ELR (cell line): ENCODE results near the gene ITPK1.
"Not testable (repeated sequence)": the region's sequence is repeated elsewhere in the genome, so short reads cannot be mapped to it uniquely, and the experiment has no call there.

Source experiments
- DNase-seq: peaks from one replicate; pipeline ENCODE4 v3.0.0-alpha.2; 2015; ENCODE audit warnings: low read depth

The ITPK1 gene

DNA sequence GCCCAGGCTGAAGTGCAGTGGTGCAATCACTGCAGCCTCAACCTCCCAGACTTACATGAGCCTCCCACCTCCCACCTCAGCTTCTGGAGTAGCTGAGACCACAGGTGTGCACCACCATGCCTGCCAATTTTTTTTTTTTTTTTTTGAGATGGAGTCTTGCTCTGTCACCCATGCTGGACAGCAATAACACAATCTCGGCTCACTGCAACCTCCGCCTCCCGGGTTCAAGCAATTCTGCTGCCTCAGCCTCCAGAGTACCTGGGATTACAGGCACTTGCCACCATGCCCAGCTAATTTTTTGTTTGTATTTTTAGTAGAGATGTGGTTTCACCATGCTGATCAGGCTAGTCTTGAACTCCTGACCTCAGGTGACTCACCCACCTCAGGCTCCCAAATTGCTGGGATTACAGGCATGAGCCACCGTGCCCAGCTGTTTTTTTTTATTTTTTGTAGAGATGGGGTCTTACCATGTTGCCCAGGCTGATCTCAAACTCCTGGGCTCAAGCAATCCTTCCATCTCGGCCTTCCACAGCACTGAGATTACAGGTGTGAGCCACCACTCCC is 15.6 kb upstream of the ITPK1 start:
- DNase-seq: peak; percentile 62

- DNase-seq: no peak
These were observed 13.2 kb upstream of the ITPK1 start for GRCh38 chr14:93128725-93129459.

- DNase-seq: no peak
These were observed 10.4 kb upstream of the ITPK1 start for GRCh38 chr14:93126111-93126510.

- DNase-seq: no peak
These were observed 7.1 kb upstream of the ITPK1 start for GRCh38 chr14:93122826-93123225.

- no peak for DNase-seq
These were observed 5.5 kb upstream of the ITPK1 start for GRCh38 chr14:93121030-93121834.

DNA sequence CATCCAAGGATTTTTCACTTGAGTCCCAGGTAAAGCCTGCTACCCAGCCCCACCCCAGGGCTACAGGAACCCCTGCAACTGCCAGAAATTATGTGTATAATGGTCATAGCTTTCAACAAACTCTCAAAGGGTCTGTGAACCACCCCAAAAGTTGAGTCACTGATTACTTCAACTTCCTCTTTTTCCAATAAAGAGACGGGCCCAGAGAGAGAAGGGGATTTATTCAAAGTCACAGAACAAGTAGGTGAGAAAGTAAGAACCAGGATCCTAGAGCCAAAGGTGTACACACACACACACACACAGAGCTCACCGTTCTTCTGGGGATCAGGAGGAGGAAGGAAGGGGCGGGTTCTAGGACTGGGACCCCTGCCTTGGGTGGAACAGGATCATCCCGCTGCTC is 4.8 kb upstream of the ITPK1 start:
- DNase-seq: no peak

DNA sequence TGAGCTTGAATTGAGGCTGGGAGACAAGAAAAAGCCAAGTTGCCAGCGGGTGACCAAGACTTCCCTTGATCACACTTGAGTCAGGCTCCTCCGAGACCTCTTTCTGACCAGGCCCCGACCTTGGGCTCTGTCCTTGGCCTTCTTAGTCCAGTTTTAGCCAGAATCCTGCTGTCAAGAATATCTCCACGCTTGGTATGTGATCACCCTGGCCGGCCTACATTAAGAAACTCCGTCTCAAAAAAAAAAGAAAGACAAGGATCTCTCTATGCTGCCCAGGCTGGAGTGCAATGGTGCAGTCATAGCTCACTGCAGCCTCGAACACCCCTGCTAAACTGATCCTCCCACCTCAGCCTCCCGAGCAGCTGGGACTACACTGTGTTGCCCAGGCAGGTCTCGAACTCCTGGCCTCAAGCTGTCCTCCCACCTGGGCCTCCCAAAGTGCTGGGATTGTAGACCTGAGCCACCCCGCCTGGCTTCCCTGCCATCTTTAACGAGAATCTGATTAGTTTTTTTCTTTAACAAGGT is 1.0 kb upstream of the ITPK1 start:
- DNase-seq: no peak

DNA sequence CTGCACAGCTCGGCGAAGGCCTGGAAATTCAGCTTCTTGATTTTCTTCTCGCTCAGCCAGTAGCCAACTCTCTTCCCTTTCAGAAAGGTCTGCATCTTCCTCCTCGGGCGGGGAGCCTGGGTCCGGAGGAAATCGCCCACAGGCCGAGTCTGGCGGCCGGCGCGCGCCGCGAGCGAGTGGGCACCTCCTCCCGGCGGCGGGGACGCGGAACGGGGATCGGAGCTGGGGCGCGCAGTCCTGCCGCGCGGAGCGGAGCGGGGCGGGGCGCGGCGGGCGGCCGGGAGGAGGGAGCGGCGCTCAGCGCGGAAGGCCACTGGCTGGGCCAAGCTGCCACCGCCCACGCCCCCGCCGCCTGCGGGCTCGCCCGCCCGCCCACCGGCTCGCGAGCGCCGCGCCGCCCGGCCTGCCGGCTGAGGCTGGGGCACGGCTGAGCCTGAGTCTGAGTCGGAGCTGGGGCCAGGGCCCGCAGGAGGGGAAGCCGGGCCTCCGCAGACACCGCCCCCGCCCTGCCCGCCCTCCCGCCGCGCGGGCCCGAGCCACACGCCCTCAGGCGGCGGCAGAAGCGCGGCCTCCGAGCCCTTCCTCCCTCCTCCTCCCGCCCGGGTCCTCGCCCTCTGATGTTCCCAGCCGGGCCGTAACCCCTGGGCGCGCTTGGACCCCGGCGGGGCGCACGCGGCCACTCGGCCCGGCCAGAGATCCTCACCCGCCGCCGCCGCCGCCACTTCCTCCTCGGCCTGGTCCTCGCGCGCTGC is 480 bp downstream of the ITPK1 start:
- DNase-seq: peak; percentile 89

DNA sequence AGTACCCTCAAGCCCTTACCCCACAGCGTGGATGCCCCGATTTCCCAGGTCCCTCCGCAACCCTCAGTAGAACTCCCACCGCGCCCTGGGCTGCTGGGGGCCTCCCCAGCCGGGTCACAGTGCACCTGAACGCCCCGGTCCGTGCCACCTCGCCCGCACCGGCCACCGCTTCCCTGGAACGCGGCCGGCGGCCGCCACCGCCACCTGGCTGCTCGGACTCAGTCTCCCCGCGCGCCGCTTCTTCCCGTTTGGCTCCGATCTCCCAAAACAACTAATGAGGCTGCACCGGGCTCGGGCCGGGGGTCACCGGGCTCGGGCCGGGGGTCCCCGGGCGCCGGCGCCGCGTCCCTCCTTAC is 1.0 kb downstream of the ITPK1 start:
- DNase-seq: no peak

DNA sequence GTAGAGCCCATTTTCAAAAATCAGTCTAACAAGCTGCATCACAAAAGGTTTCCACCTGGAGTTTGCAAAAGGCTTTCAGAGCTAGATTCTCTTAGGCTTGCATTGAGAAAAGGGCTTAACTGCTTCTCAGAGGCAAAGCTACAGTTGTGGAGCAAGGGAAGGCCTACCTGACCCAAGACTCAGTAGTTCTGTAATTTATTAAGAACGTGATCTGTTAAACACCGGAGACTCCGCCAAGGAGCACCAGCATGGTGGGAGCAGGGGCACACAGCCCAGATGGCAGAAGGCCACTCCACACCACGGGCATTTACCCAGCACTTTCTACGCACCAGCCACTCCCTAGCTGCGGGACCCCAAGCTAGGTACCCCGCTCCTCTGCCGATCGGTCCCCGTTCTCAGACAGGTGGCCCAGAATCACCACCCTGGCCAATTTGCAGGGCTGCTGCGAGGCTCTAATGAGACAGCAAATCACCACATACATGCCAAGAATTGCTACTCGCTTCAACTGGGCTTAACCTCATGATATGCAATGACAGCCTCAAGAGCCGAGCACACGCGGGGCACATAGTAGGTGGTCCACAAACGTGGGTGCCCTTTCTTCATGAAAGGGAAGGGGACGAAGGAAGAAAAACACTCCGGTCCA is 1.5 kb downstream of the ITPK1 start:
- DNase-seq: no peak

DNA sequence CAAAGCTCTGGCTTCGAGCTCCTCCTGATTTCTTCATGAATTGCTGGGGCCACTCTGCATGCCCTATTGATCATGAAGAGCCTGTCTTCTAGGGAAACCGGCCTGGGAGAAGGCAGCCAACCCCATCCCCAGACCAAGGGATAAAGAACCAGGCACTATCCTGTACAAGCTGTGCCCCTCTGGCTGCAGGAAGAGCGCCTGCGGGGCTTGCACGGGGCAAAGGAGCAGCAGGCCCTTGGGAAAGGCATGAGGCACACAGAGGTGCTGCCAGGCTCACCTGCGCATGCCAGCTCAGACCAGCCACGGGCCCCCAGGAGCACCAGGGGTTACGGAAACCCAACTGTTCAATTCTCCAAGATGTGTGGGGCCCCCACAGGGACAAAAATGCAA is 2.1 kb downstream of the ITPK1 start:
- DNase-seq: no peak

DNA sequence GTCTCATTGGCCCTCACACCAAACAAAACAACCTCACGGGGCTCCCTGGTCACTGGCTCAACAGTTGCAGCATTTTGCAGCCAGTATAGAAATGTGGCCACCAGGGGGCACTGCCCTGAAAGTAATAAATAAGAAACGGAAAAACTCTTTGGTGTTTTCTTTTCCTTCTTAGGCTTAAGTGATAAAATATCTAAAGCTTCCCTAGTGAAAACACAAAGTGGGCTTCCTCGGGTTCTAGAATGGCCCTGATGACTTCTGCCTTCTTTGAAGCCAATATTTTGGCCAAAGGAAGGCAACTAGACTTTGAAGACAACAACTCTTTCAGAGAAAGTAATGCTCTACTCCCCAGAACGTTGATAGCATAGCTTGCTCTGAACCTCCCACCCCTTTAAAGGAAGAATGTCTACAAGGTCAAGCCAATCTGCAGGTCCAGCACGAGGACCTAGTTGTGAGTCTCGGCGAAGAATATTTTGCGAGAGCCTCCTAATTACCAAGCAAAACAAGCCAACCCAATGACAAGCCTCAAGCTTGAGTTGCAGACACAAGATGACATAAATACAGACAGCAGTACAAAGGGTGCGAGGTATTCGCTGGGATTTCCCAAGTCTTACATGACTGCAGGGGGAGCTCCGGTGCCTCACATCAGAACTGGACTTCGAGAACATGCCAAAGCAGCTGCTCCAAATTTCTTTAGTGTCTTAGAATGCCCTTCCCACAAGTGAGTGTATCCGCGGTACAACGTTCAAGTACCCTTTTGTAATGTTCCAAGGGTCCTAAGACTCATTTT is 2.6 kb downstream of the ITPK1 start:
- peak; percentile 87 for DNase-seq

DNA sequence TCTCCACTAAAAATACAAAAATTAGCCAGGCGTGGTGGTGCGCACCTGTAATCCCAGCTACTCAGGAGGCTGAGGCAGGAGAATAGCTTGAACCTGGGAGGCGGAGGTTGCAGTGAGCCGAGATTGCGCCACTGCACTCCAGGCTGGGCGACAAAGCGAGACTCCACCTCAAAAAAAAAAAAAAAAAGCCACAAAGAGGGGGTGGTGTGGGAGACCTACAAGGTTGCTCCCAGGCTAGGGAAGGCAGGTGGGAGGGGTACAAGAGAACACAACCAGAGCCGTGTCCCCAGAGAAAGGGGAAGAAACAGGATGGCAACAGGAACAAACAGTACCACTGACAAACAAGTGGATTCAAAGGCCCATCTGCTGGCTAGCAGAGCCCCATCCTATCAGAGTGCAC is 4.2 kb downstream of the ITPK1 start:
- DNase-seq: not testable (repeated sequence)

GRCh38 chr14:93110856-93111419 is 4.8 kb downstream of the ITPK1 start:
- no peak for DNase-seq

- DNase-seq: no peak
These were observed 5.9 kb downstream of the ITPK1 start for GRCh38 chr14:93109572-93110481.

- no peak for DNase-seq
These were observed 7.6 kb downstream of the ITPK1 start for GRCh38 chr14:93108105-93108504.

- DNase-seq: no peak
These were observed 8.3 kb downstream of the ITPK1 start for GRCh38 chr14:93107453-93107852.

DNA sequence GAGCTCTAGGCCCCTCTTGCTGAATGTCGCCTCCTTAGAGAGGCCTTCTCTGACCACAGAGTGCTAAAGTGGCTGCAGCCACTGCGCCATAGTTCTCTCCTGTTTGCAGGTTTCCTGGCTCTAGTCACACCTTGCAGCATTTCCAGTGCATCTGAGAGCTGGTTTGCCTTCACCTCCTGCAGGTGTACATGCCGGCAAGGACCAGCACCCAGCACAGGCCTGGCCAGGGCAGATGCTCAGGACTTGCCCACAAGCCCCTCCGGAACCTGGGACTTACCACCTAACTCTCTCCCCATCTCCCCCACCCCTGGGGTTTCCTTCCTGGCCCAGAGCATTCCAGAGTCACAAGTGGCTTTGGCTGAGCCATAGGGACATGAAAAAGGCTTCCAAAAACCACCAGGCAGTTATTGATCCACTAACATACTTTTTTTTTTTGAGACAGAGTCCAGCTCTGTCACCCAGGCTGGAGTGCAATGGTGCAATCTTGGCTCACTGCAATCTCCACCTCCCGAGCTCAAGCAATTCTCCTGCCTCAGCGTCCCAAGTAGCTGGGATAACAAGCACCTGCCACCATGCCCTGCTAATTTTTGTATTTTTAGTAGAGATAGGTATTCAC is 9.1 kb downstream of the ITPK1 start:
- DNase-seq: no peak

DNA sequence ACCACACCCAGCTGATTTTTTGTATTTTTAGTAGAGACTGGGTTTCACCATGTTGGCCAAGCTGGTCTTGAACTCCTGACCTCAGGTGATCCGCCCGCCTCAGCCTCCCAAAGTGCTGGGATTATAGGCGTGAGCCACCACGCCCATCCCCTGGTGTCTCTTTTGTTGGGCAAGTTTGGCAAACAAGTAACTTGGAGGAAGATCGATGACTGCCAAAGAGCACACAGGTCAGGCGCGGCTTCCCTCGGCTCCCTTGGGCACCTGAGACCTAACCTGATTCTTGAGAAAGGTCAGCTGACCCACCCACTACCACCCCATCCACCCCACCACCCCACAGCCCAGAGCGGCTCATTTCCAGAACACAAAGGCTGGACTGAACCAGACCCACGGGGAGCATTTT is 9.9 kb downstream of the ITPK1 start:
- not testable (repeated sequence) for DNase-seq
